K562 (cell line): ENCODE results near the gene RBM20. TPM values are rescaled to one million over a fixed set of nuclear protein-coding genes. Genes with fewer than 3 reads are reported as not detected.
A peak's percentile ranks its signal among the peaks of the same experiment; 100 is the strongest.

Source experiments
- ATAC-seq: fragments of 200-7000 bp; cut with Tn5 transposase; 3 replicates; pipeline ENCODE4 v1.9.1; 2020; ENCODE audit warnings: moderate library complexity
- BruUV-seq: library from RNA; stranded (reverse); fragments of 400-500 nt; replicated peaks from 2 replicates; lab custom pipeline; 2021; lab: Mats Ljungman, UMichigan
- CTCF ChIA-PET: fragments of 300-600 bp; formaldehyde crosslinking; extraction: SDS; loops from one replicate; lab custom pipeline; 2021; ENCODE audit warnings: low intra/inter-chr PET ratio; lab: Yijun Ruan, JAX
- POLR2A ChIA-PET: fragments of 300-600, 350-650 bp; sonication (Branson Sonifier 250); formaldehyde crosslinking; extraction: SDS; loops from one replicate; lab custom pipeline; 2021; ENCODE audit warnings: antibody characterized with exemption, inconsistent platforms; lab: Yijun Ruan, JAX
- DNase-seq, 4 experiments: peaks; one replicate each; pipeline versions ENCODE4 v3.0.0 to v3.0.0-alpha.2; 2011 to 2018; ENCODE audit warnings: low spot score in 3 of 4, mixed read lengths in 3 of 4; ENCODE audit errors: extremely low read depth in 1 of 4
- FAIRE-seq: peaks from 2 replicates; lab custom pipeline; 2011; peaks lifted over from hg19 to GRCh38; lab: Jason Lieb, UNC
- H2AFZ ChIP-seq: 2 replicates; pipeline ENCODE4 v1.6.0; 2011; ENCODE audit warnings: low read depth, low read length, control low read depth, inconsistent platforms
- H3K27ac ChIP-seq: fragments of 200-600 bp; 3 replicates; pipeline ENCODE4 v1.8.0; 2011; ENCODE audit warnings: low read depth, mild to moderate bottlenecking, control low read depth, inconsistent platforms, low read length, moderate library complexity, mixed read lengths; ENCODE audit errors: extremely low read depth
- H3K27me3 ChIP-seq, 2 experiments: fragments of 300-600 bp in 1 of 2; 2 replicates in 1 of 2; 3 replicates in 1 of 2; pipeline versions ENCODE4 v1.6.0 to v1.8.0; 2011; ENCODE audit warnings: inconsistent platforms in 2 of 2, low read length in 2 of 2, mild to moderate bottlenecking in 1 of 2, mixed read lengths in 1 of 2, moderate library complexity in 1 of 2; ENCODE audit not compliant: control insufficient read depth in 2 of 2, insufficient read depth in 2 of 2
- H3K36me3 ChIP-seq: fragments of 300-600 bp; 3 replicates; pipeline ENCODE4 v1.8.0; 2011; ENCODE audit warnings: mild to moderate bottlenecking, low read length, inconsistent platforms; ENCODE audit not compliant: control insufficient read depth, insufficient read depth
- H3K4me1 ChIP-seq, 2 experiments: fragments of 200-600 bp in 1 of 2; replicated peaks in 1 of 2; 2 replicates in 1 of 2; 3 replicates in 1 of 2; pipeline versions ENCODE4 v1.5.1 to v1.8.0; 2011; ENCODE audit warnings: inconsistent platforms in 2 of 2, low read length in 2 of 2, mild to moderate bottlenecking in 1 of 2, mixed read lengths in 1 of 2, moderate library complexity in 1 of 2; ENCODE audit not compliant: control insufficient read depth in 2 of 2, insufficient read depth in 2 of 2
- H3K4me2 ChIP-seq: 2 replicates; pipeline ENCODE4 v1.6.1; 2011; ENCODE audit warnings: low read length, control low read depth, inconsistent platforms, mixed read lengths; ENCODE audit not compliant: insufficient read depth
- H3K4me3 ChIP-seq: fragments of 200-600 bp; sonication (generic), shearing (Covaris generic); 2 replicates; pipeline ENCODE4 v1.5.1; 2016; ENCODE audit warnings: control low read depth, inconsistent platforms
- H3K79me2 ChIP-seq: fragments of 200-600 bp; 3 replicates; pipeline ENCODE4 v1.8.0; 2011; ENCODE audit warnings: low read length, inconsistent platforms; ENCODE audit not compliant: control insufficient read depth, insufficient read depth
- H3K9ac ChIP-seq, 2 experiments: 2 replicates each; pipeline versions ENCODE4 v1.6.0 to v1.6.1; 2011; ENCODE audit warnings: low read depth in 2 of 2, low read length in 2 of 2, control low read depth in 1 of 2, inconsistent platforms in 1 of 2, mild to moderate bottlenecking in 1 of 2, mixed read lengths in 1 of 2; ENCODE audit not compliant: insufficient read depth in 1 of 2
- H3K9me1 ChIP-seq: one replicate; pipeline ENCODE4 v1.6.0; 2011; ENCODE audit warnings: inconsistent platforms, mild to moderate bottlenecking, low read length, moderate library complexity; ENCODE audit not compliant: control insufficient read depth, insufficient read depth
- H3K9me3 ChIP-seq: replicated peaks from 2 replicates; pipeline ENCODE4 v1.5.1; 2011; ENCODE audit warnings: low read depth, low read length, inconsistent platforms; ENCODE audit not compliant: control insufficient read depth, insufficient read depth
- H4K20me1 ChIP-seq: replicated peaks from 2 replicates; pipeline ENCODE4 v1.6.1; 2011; ENCODE audit warnings: low read length, inconsistent platforms, mixed read lengths; ENCODE audit not compliant: control insufficient read depth, insufficient read depth
- ARNT ChIP-seq, 2 experiments: fragments of 450-650 bp; IDR thresholded peaks; 2 replicates each; pipeline ENCODE4 v1.6.1; 2016; ENCODE audit warnings: mild to moderate bottlenecking in 1 of 2
- BRF2 ChIP-seq: IDR thresholded peaks from 3 replicates; pipeline ENCODE4 v1.6.1; 2011; ENCODE audit warnings: borderline replicate concordance, mild to moderate bottlenecking; ENCODE audit not compliant: insufficient read length, insufficient read depth
- MCM7 ChIP-seq, 2 experiments: fragments of 450-650 bp; IDR thresholded peaks; 2 replicates each; pipeline ENCODE4 v1.6.1; 2016 to 2018
- PML ChIP-seq: IDR thresholded peaks from 2 replicates; pipeline ENCODE4 v1.6.1; 2012; ENCODE audit warnings: low read length, inconsistent platforms
- RFX5 ChIP-seq: IDR thresholded peaks from 2 replicates; pipeline ENCODE4 v1.6.1; 2011; ENCODE audit warnings: low read depth, mild to moderate bottlenecking, improper control_type of control experiment, low read length
- TRIM24 ChIP-seq, 2 experiments: fragments of 450-650 bp; IDR thresholded peaks; 2 replicates each; pipeline ENCODE4 v1.6.1; 2016
- XRCC5 ChIP-seq: fragments of 200-400 bp; formaldehyde crosslinking; IDR thresholded peaks from 2 replicates; pipeline ENCODE4 v1.6.1; 2017; ENCODE audit warnings: low read depth, mild to moderate bottlenecking, low read length
- ZBTB5 ChIP-seq: fragments of 450-650 bp; IDR thresholded peaks from 2 replicates; pipeline ENCODE4 v1.6.1; 2017; ENCODE audit warnings: antibody characterized with exemption
- ZFP1 ChIP-seq: fragments of 450-650 bp; formaldehyde crosslinking; IDR thresholded peaks from 2 replicates; pipeline ENCODE4 v1.4.0; 2020; ENCODE audit warnings: mild to moderate bottlenecking, mixed read lengths
- ZNF174 ChIP-seq: fragments of 250-450 bp; sonication (Bioruptor Pico); IDR thresholded peaks from 2 replicates; pipeline ENCODE4 v1.4.0; 2020; ENCODE audit warnings: mild to moderate bottlenecking
- ZNF655 ChIP-seq: fragments of 250-450 bp; sonication (Bioruptor Pico); IDR thresholded peaks from 2 replicates; pipeline ENCODE4 v1.5.0; 2021
- ZNF699 ChIP-seq: fragments of 250-450 bp; sonication (Bioruptor Pico); IDR thresholded peaks from 2 replicates; pipeline ENCODE4 v1.8.0; 2021; ENCODE audit warnings: mild to moderate bottlenecking, moderate library complexity; ENCODE audit not compliant: insufficient replicate concordance
- WGBS: fragments of 100-300 bp; shearing (Covaris generic); methylation state at CpG from one replicate; pipeline ENCODE4 v1.1.6; 2016; ENCODE audit warnings: low coverage, mixed read lengths; ENCODE audit not compliant: insufficient coverage; ENCODE audit errors: missing lambda C conversion rate; 5-methylcytosine and 5-hydroxymethylcytosine counted together
- in situ Hi-C: fragments of 300-500 bp; cut with MboI; formaldehyde crosslinking; loops from 4 replicates; pipeline ENCODE4 v1.15.0; 2018; ENCODE audit warnings: inconsistent platforms, mixed read lengths
- intact Hi-C: fragments of 100-400 bp; cut with micrococcal nuclease; formaldehyde crosslinking; loops from 2 replicates; pipeline ENCODE4 v1.14.2; 2022
- polyA plus RNA-seq, 8 experiments: library from polyadenylated mRNA; depleted of rRNA in 4 of 8; stranded (reverse) in 5 of 8; unstranded in 3 of 8; fragments of >200 nt; fragmentation: Nextera tagmentation in 2 of 8; fragmentation: Illumina TruSeq in 1 of 8; extraction: Ambion mirVana in 2 of 8; extraction: Trizol in 1 of 8; gene quantifications; 2 replicates each; pipeline versions ENCODE4 v1.2.1 to v1.2.3, GENCODE V29; 2011 to 2014; ENCODE audit warnings: inconsistent platforms in 1 of 8, missing spikeins in 1 of 8
- total RNA-seq, 7 experiments: library from RNA; depleted of rRNA in 6 of 7; stranded (reverse); fragments of >200 nt in 6 of 7; fragmentation: Illumina TruSeq in 2 of 7; extraction: Trizol in 2 of 7; gene quantifications; 2 replicates each; pipeline versions ENCODE4 v1.2.1 to v1.2.3, GENCODE V29; 2011 to 2021; ENCODE audit warnings: low replicate concordance in 1 of 7

Gene RBM20
- total and polyA plus RNA-seq, 9 of the 15 experiments (the other 6 are each of a cell fraction or from before 2014, with no cell fraction given): 0.63 to 5.7 (median 3.2) TPM

GRCh38 chr10:110793886-110794285, 149.8 kb downstream of the RBM20 start:
- POLR2A ChIA-PET: interaction anchor here (0.7 to 1.7 kb wide), 2 partner anchors 18 to 144 kb away, joined by 3 read pairs; no protein-coding TSS in a partner anchor
- Histone ChIP-seq H3K27me3 (no peaks in the 10 kb centered on the region), H3K79me2 (no peaks in the 10 kb centered on the region), H3K4me3 (no peak overlapping the region), H2AFZ (no peak overlapping the region), H3K9me3 (no peaks in the 10 kb centered on the region), H3K27ac (no peak overlapping the region), H3K36me3 (peaks cover 19% of the 10 kb centered on the region; the same call in 2 of the 3 replicates), H3K4me1 (peaks cover 4 to 6% of the 10 kb centered on the region in 2 experiments; a peak in 2 of 5 replicates), H3K4me2 (no peak overlapping the region), H3K9ac (no peak overlapping the region), H4K20me1 (no peaks in the 10 kb centered on the region), H3K9me1 (no peaks in the 10 kb centered on the region)
- no peak for FAIRE-seq
- intact Hi-C loops: no loop called here
- ATAC-seq: no peak
- 92% methylated on average over 6 of the region's 6 CpGs for WGBS
- DNase-seq: no peak
- no TSS peak for BruUV-seq
- CTCF ChIA-PET: no interaction called here
- in situ Hi-C loops: no loop called here
- TF ChIP-seq ZNF174 (CRISPR knock-in tag) (no peak), ARNT (IDR thresholded peaks at IDR 0.05) (no peak), TRIM24 (IDR thresholded peaks at IDR 0.05) (no peak)

- Histone ChIP-seq H3K4me1 (peaks cover 4 to 6% of the 10 kb centered on the region in 2 experiments; a peak in 2 of 5 replicates), H3K4me3 (no peak overlapping the region), H3K4me2 (no peak overlapping the region), H3K9me3 (no peaks in the 10 kb centered on the region), H4K20me1 (no peaks in the 10 kb centered on the region), H3K36me3 (peaks cover 25% of the 10 kb centered on the region; the same call in 2 of the 3 replicates), H3K9me1 (no peaks in the 10 kb centered on the region), H2AFZ (no peak overlapping the region), H3K27me3 (no peaks in the 10 kb centered on the region), H3K27ac (no peak overlapping the region), H3K79me2 (no peaks in the 10 kb centered on the region), H3K9ac (no peak overlapping the region)
- intact Hi-C loops (no loop called here), in situ Hi-C loops (no loop called here)
- FAIRE-seq: no peak
- ATAC-seq: peak; percentile 35
- DNase-seq: no peak
- no TSS peak for BruUV-seq
- POLR2A ChIA-PET: interaction anchor here (1.7 kb wide), 1 partner anchor 19 kb away, joined by 3 read pairs; no protein-coding TSS in a partner anchor
- CTCF ChIA-PET: no interaction called here
- 47% methylated on average over 4 of the region's 4 CpGs for WGBS
- no peak for TF ChIP-seq XRCC5
- TF ChIP-seq PML: no peak
- no peak for TF ChIP-seq ZNF655 (CRISPR knock-in tag)
- no peak for TF ChIP-seq ZNF699 (CRISPR knock-in tag)
- TF ChIP-seq ZFP1 (CRISPR knock-in tag): no peak
- TF ChIP-seq BRF2: no peak
- no peak for TF ChIP-seq ZBTB5
- TF ChIP-seq RFX5: no peak
- TF ChIP-seq MCM7 (IDR thresholded peaks at IDR 0.05): no peak
Measured at GRCh38 chr10:110794808-110795207, 150.7 kb downstream of the RBM20 start.
